Transverse colon (tissue), 4 donors: Measurements from ENCODE around the gene KLHDC3.

Experiments used
- CTCF ChIP-seq, 5 experiments: fragments of 200-600 bp in 3 of 5; fragments of 450-650 bp in 2 of 5; sonication (generic) in 3 of 5; IDR thresholded peaks; 1 replicate in 2 of 5; 2 replicates in 3 of 5; pipeline ENCODE4 v1.5.1; 2016 to 2017; ENCODE audit warnings: antibody characterized with exemption in 5 of 5, inconsistent platforms in 3 of 5, mild to moderate bottlenecking in 2 of 5, moderate library complexity in 1 of 5
- EP300 ChIP-seq: sonication (generic); formaldehyde crosslinking; IDR thresholded peaks from one replicate; pipeline ENCODE4 v1.6.1; 2017; ENCODE audit warnings: antibody characterized with exemption, low read depth
- POLR2A ChIP-seq: fragments of 450-650 bp; IDR thresholded peaks from one replicate; pipeline ENCODE4 v1.6.1; 2016; ENCODE audit warnings: antibody characterized with exemption, mild to moderate bottlenecking, moderate library complexity
- POLR2AphosphoS5 ChIP-seq, 3 donors: sonication (generic); formaldehyde crosslinking; IDR thresholded peaks; one replicate each; pipeline ENCODE4 v1.6.1; 2016; ENCODE audit warnings: antibody characterized with exemption in 3 of 3

GRCh38 chr6:42969431-42969830 lies 44.6 kb upstream of the KLHDC3 start:
- TF ChIP-seq CTCF (IDR thresholded peaks at IDR 0.05) (no peak), EP300 (no peak), POLR2A (no peak), POLR2AphosphoS5 (IDR thresholded peaks at IDR 0.05) (no peak)
